HepG2 (cell line): ENCODE measurements around the gene CD36. TPM values are rescaled to one million over a fixed set of nuclear protein-coding genes. Genes with fewer than 3 reads are reported as not detected.

Experiments
- ATAC-seq: fragments of 200-7000 bp; cut with Tn5 transposase; 3 replicates; pipeline ENCODE4 v1.9.1; 2020; ENCODE audit warnings: mild to moderate bottlenecking, moderate library complexity
- BruUV-seq: library from RNA; stranded (reverse); fragments of 400-500 nt; replicated peaks from 2 replicates; lab custom pipeline; 2021; lab: Mats Ljungman, UMichigan
- CTCF ChIA-PET: fragments of 300-600 bp; formaldehyde crosslinking; extraction: SDS; loops from one replicate; lab custom pipeline; 2021; ENCODE audit warnings: low total read pairs, inconsistent platforms, low intra/inter-chr PET ratio; lab: Yijun Ruan, JAX
- POLR2A ChIA-PET: fragments of 350-600 bp; sonication (Branson Sonifier 250); formaldehyde crosslinking; loops from one replicate; lab custom pipeline; 2020; ENCODE audit warnings: antibody characterized with exemption, inconsistent platforms; lab: Yijun Ruan, JAX
- DNase-seq: peaks from one replicate; pipeline ENCODE4 v3.0.0-alpha.2; 2015; ENCODE audit warnings: low spot score
- FAIRE-seq: peaks from 3 replicates; lab custom pipeline; 2011; peaks lifted over from hg19 to GRCh38; lab: Jason Lieb, UNC
- H2AFZ ChIP-seq: one replicate; pipeline ENCODE4 v1.6.1; 2011; ENCODE audit warnings: low read length, inconsistent platforms
- H3K27ac ChIP-seq: fragments of 300-600 bp; 3 replicates; pipeline ENCODE4 v1.8.0; 2011; ENCODE audit warnings: mixed run types, mild to moderate bottlenecking, mixed read lengths, low read length, inconsistent platforms; ENCODE audit not compliant: insufficient read depth; ENCODE audit errors: extremely low read length
- H3K27me3 ChIP-seq, 2 experiments: fragments of 200-600 bp in 1 of 2; 2 replicates in 1 of 2; 3 replicates in 1 of 2; pipeline versions ENCODE4 v1.6.0 to v1.8.0; 2011; ENCODE audit warnings: low read length in 2 of 2, mild to moderate bottlenecking in 2 of 2, moderate library complexity in 2 of 2, inconsistent platforms in 1 of 2; ENCODE audit not compliant: insufficient read depth in 2 of 2, control insufficient read depth in 1 of 2
- H3K36me3 ChIP-seq, 2 experiments: fragments of 200-600 bp in 1 of 2; replicated peaks in 1 of 2; 2 replicates in 1 of 2; 3 replicates in 1 of 2; pipeline versions ENCODE4 v1.5.1 to v1.8.0; 2011; ENCODE audit warnings: low read length in 2 of 2, inconsistent platforms in 1 of 2; ENCODE audit not compliant: insufficient read depth in 2 of 2, control insufficient read depth in 1 of 2
- H3K4me1 ChIP-seq: 2 replicates; pipeline ENCODE4 v1.5.1; 2012; ENCODE audit warnings: low read length, inconsistent platforms; ENCODE audit not compliant: insufficient read depth
- H3K4me2 ChIP-seq: 2 replicates; pipeline ENCODE4 v1.6.0; 2011; ENCODE audit warnings: low read depth, low read length, inconsistent platforms
- H3K4me3 ChIP-seq, 3 experiments: fragments of 200-600 bp in 1 of 3; sonication (generic), shearing (Covaris generic) in 1 of 3; replicated peaks in 1 of 3; 2 replicates each; pipeline ENCODE4 v1.5.1; 2011 to 2016; ENCODE audit warnings: low read length in 3 of 3, inconsistent platforms in 2 of 3, low read depth in 2 of 3, mild to moderate bottlenecking in 2 of 3, control low read depth in 1 of 3, mixed read lengths in 1 of 3; ENCODE audit not compliant: insufficient read depth in 1 of 3
- H3K79me2 ChIP-seq: one replicate; pipeline ENCODE4 v1.6.1; 2011; ENCODE audit warnings: low read length, inconsistent platforms; ENCODE audit not compliant: insufficient read depth
- H3K9ac ChIP-seq: 2 replicates; pipeline ENCODE4 v1.6.0; 2011; ENCODE audit warnings: mild to moderate bottlenecking, low read depth, low read length, inconsistent platforms; ENCODE audit not compliant: insufficient read depth
- H3K9me3 ChIP-seq: 2 replicates; pipeline ENCODE4 v1.5.1; 2012; ENCODE audit warnings: mild to moderate bottlenecking, low read length
- H4K20me1 ChIP-seq: 2 replicates; pipeline ENCODE4 v1.6.0; 2011; ENCODE audit warnings: inconsistent platforms, mild to moderate bottlenecking, low read length, moderate library complexity; ENCODE audit not compliant: insufficient read depth
- ATAD3A ChIP-seq: sonication (generic); formaldehyde crosslinking; IDR thresholded peaks from 2 replicates; pipeline ENCODE4 v1.4.0; 2020; ENCODE audit warnings: missing genetic modification reagents
- HNRNPLL ChIP-seq: fragments of 200-400 bp; formaldehyde crosslinking; IDR thresholded peaks from 2 replicates; pipeline ENCODE4 v1.6.1; 2017; ENCODE audit warnings: mild to moderate bottlenecking, low read depth, low read length; ENCODE audit not compliant: poor library complexity, severe bottlenecking
- KLF16 ChIP-seq, 2 experiments: sonication (generic) in 1 of 2; formaldehyde crosslinking in 1 of 2; IDR thresholded peaks; 2 replicates each; pipeline versions ENCODE4 v1.6.1 to v1.8.0; 2016 to 2023; ENCODE audit warnings: missing genetic modification reagents in 2 of 2, missing compliant biosample characterization in 1 of 2
- MAZ ChIP-seq, 2 experiments: sonication (generic) in 1 of 2; formaldehyde crosslinking in 1 of 2; IDR thresholded peaks; 2 replicates each; pipeline versions ENCODE4 v1.5.0 to v1.6.1; 2012 to 2020; ENCODE audit warnings: low read depth in 2 of 2, mild to moderate bottlenecking in 2 of 2, borderline replicate concordance in 1 of 2, improper control_type of control experiment in 1 of 2, low read length in 1 of 2, missing genetic modification reagents in 1 of 2, moderate library complexity in 1 of 2
- PITX1 ChIP-seq: sonication (generic); formaldehyde crosslinking; IDR thresholded peaks from 2 replicates; pipeline ENCODE4 v1.5.1; 2020; ENCODE audit warnings: mild to moderate bottlenecking, missing genetic modification reagents
- SCMH1 ChIP-seq: sonication (generic); formaldehyde crosslinking; IDR thresholded peaks from 2 replicates; pipeline ENCODE4 v1.9.0; 2021; ENCODE audit warnings: missing genetic modification reagents, mild to moderate bottlenecking, borderline replicate concordance
- SP1 ChIP-seq, 2 experiments: fragments of 450-650 bp in 1 of 2; sonication (generic) in 1 of 2; formaldehyde crosslinking in 1 of 2; IDR thresholded peaks; 2 replicates each; pipeline versions ENCODE4 v1.4.0 to v1.6.1; 2016 to 2020; ENCODE audit warnings: missing genetic modification reagents in 1 of 2
- ZBTB21 ChIP-seq: sonication (generic); formaldehyde crosslinking; IDR thresholded peaks from 2 replicates; pipeline ENCODE4 v1.4.0; 2020; ENCODE audit warnings: missing genetic modification reagents
- ZKSCAN5 ChIP-seq: sonication (generic); formaldehyde crosslinking; IDR thresholded peaks from 2 replicates; pipeline ENCODE4 v1.5.1; 2020; ENCODE audit warnings: mild to moderate bottlenecking, missing genetic modification reagents
- ZMYM3 ChIP-seq: sonication (generic); formaldehyde crosslinking; IDR thresholded peaks from 2 replicates; pipeline ENCODE4 v1.5.1; 2020; ENCODE audit warnings: mild to moderate bottlenecking, missing genetic modification reagents
- ZNF317 ChIP-seq: sonication (generic); formaldehyde crosslinking; IDR thresholded peaks from 2 replicates; pipeline ENCODE4 v1.5.0; 2020; ENCODE audit warnings: mild to moderate bottlenecking, missing genetic modification reagents
- ZNF326 ChIP-seq: sonication (generic); formaldehyde crosslinking; IDR thresholded peaks from 2 replicates; pipeline ENCODE4 v1.4.0; 2020; ENCODE audit warnings: missing genetic modification reagents, borderline replicate concordance
- ZSCAN31 ChIP-seq: sonication (generic); formaldehyde crosslinking; IDR thresholded peaks from 2 replicates; pipeline ENCODE4 v1.5.0; 2020; ENCODE audit warnings: low read depth, mild to moderate bottlenecking, missing genetic modification reagents
- WGBS: methylation state at CpG from one replicate; pipeline ENCODE4 v1.1.6; 2017; ENCODE audit warnings: low lambda C conversion rate; 5-methylcytosine and 5-hydroxymethylcytosine counted together
- in situ Hi-C: cut with HindIII; loops from 2 replicates; pipeline ENCODE4 v1.10.0; 2017; ENCODE audit warnings: low pct_unique_long_range_greater_than_20kb; ENCODE audit not compliant: extremely low pct_ligation_motif_present
- intact Hi-C: fragments of 100-400 bp; cut with micrococcal nuclease; formaldehyde crosslinking; loops from one replicate; pipeline ENCODE4 v1.10.0; 2022; ENCODE audit not compliant: unreplicated experiment
- polyA plus RNA-seq, 8 experiments: library from polyadenylated mRNA; depleted of rRNA in 3 of 8; stranded (reverse) in 7 of 8; unstranded in 1 of 8; fragments of >200 nt; fragmentation: Illumina TruSeq in 4 of 8; extraction: Trizol in 4 of 8; gene quantifications; 2 replicates each; pipeline versions ENCODE4 v1.2.1 to v1.2.3, GENCODE V29; 2011 to 2016; ENCODE audit warnings: low read depth in 4 of 8, missing spikeins in 1 of 8, mixed read lengths in 1 of 8; ENCODE audit not compliant: insufficient read depth in 1 of 8
- total RNA-seq, 5 experiments: library from RNA; depleted of rRNA; stranded (reverse); fragments of >200 nt; fragmentation: Illumina TruSeq; extraction: Trizol; gene quantifications; 2 replicates each; pipeline ENCODE4 v1.2.3, GENCODE V29; 2016; ENCODE audit warnings: low read depth in 1 of 5

Gene CD36
- total and polyA plus RNA-seq, 2 of the 13 experiments (the other 11 are each of a cell fraction or from before 2014, with no cell fraction given), result 2.8 to 4.8 TPM

DNA sequence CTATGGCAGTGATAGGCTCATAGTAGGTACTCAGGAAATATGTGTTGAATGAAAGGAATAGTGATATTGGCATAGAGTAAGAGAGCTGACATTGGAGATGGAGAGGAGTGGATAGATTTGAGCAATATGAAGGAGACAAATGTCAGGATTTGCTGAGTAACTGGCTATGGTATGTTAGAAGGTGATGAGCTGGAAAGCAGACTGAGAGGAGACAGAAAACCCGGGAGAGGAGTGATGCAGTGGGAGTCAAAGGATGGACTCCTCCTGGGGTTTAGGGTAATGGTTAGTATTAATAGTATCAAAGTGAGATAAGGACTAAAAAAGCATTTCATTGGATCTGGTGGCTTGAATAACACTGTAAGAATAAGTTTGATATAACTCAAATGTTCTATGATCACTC, 64.8 kb downstream of the CD36 start:
- 0% methylated on average over 1 of the region's 1 CpG for WGBS
- TF ChIP-seq ZNF326 (CRISPR knock-in tag), result no peak
- no peak for TF ChIP-seq ZMYM3 (CRISPR knock-in tag)
- no peak for TF ChIP-seq ZSCAN31 (CRISPR knock-in tag)
- no peak for TF ChIP-seq HNRNPLL
- no peak for TF ChIP-seq ZKSCAN5 (CRISPR knock-in tag)
- no peak for TF ChIP-seq PITX1 (CRISPR knock-in tag)
- no peak for TF ChIP-seq MAZ (IDR thresholded peaks at IDR 0.05; ENCODE audit: borderline replicate concordance, low read depth, low read length)
- no peak for TF ChIP-seq MAZ (CRISPR knock-in tag; IDR thresholded peaks at IDR 0.05; ENCODE audit: low read depth)
- no peak for TF ChIP-seq SCMH1
- no peak for TF ChIP-seq ATAD3A (CRISPR knock-in tag)
- TF ChIP-seq SP1 (IDR thresholded peaks at IDR 0.05), result no peak
- no peak for TF ChIP-seq SP1 (CRISPR knock-in tag; IDR thresholded peaks at IDR 0.05)
- TF ChIP-seq ZBTB21, result no peak
- no peak for TF ChIP-seq ZNF317 (CRISPR knock-in tag)
- TF ChIP-seq KLF16 (CRISPR knock-in tag; IDR thresholded peaks at IDR 0.05), result no peak
- TF ChIP-seq, all 625 proteins: peak for 0
- no TSS peak for BruUV-seq
- Histone ChIP-seq H3K27ac (no peak overlapping the region), H4K20me1 (no peaks in the 10 kb centered on the region), H3K36me3 (no peaks in the 10 kb centered on the region), H2AFZ (no peak overlapping the region), H3K9ac (no peak overlapping the region), H3K4me1 (no peaks in the 10 kb centered on the region), H3K79me2 (no peaks in the 10 kb centered on the region), H3K9me3 (no peaks in the 10 kb centered on the region), H3K4me2 (no peak overlapping the region), H3K27me3 (peaks cover 0 to 2% of the 10 kb centered on the region in 2 experiments; a peak in 1 of 5 replicates), H3K4me3 (no peak overlapping the region)
- no peak for ATAC-seq
- intact Hi-C loops, result no loop called here
- no peak for DNase-seq
- FAIRE-seq, result no peak
- ChIA-PET CTCF (no interaction called here), POLR2A (no interaction called here)
- in situ Hi-C loops, result loop anchor here (5.0 to 10.0 kb wide), 2 partner anchors 552 to 744 kb away; no protein-coding TSS in a partner anchor
